Motor neuron (in vitro differentiated cells): ENCODE results near the gene FOLH1. TPM values are rescaled to one million over a fixed set of nuclear protein-coding genes. Genes with fewer than 3 reads are reported as not detected.
A peak's percentile ranks its signal among the peaks of the same experiment; 100 is the strongest.
"Not testable (repeated sequence)": the region's sequence is repeated elsewhere in the genome, so short reads cannot be mapped to it uniquely, and the experiment has no call there.

ENCODE experiments used
- ATAC-seq, 8 experiments: fragments of 200-7000 bp; cut with Tn5 transposase; replicated peaks in 6 of 8; 2 replicates each; pipeline ENCODE4 v1.8.0; 2021; ENCODE audit warnings: mild to moderate bottlenecking in 8 of 8, moderate library complexity in 8 of 8
- H3K27ac ChIP-seq, 2 donors: fragments of 250-450 bp; sonication (Bioruptor Pico); 2 replicates each; pipeline ENCODE4 v1.9.0; 2021; ENCODE audit warnings: antibody characterized with exemption in 2 of 2, mild to moderate bottlenecking in 2 of 2, moderate library complexity in 1 of 2
- H3K4me1 ChIP-seq, 2 donors: fragments of 250-450 bp; sonication (Bioruptor Pico); replicated peaks in 1 of 2; 2 replicates each; pipeline ENCODE4 v1.6.1; 2021; ENCODE audit warnings: antibody characterized with exemption in 2 of 2, mild to moderate bottlenecking in 2 of 2, moderate library complexity in 1 of 2
- H3K4me3 ChIP-seq, 5 donors: fragments of 250-450 bp; sonication (Bioruptor Pico); 2 replicates each; pipeline ENCODE4 v1.9.0; 2021; ENCODE audit warnings: antibody characterized with exemption in 5 of 5, mild to moderate bottlenecking in 5 of 5, moderate library complexity in 4 of 5
- WGBS, 10 experiments: fragments of 450-650 bp; shearing (Covaris generic); methylation state at CpG; one replicate each; pipeline ENCODE4 v1.0.0; 2022; 5-methylcytosine and 5-hydroxymethylcytosine counted together
- in situ Hi-C, 9 experiments: fragments of 400-800 bp; cut with MboI; loops; one replicate each; pipeline ENCODE4 v1.15.0; 2021; ENCODE audit warnings: low sequenced_read_pairs in 9 of 9, low pct_unique_long_range_greater_than_20kb in 2 of 9; ENCODE audit not compliant: unreplicated experiment in 9 of 9
- total RNA-seq, 8 experiments: library from RNA; unstranded; fragments of 300-600 nt; gene quantifications; 2 replicates each; pipeline versions ENCODE4 v1.2.3 to v1.2.4, GENCODE V29; 2022

Gene FOLH1
- 10 to 100 TPM in 1 of 8 experiments, 1 to 10 TPM in 6, under 1 TPM in 1; 0.97 to 28.1 (median 2.4) TPM for total RNA-seq

- peak within 1 kb of the TSS; percentile 15 to 44 (median 39) for H3K4me3 ChIP-seq
- ATAC-seq = peak in 6 of 8 experiments; percentile 73 to 96 (median 92)
- in situ Hi-C loops = no loop called here
- H3K4me1 ChIP-seq = peaks cover 0 to 9% of the 10 kb centered on the region in 2 donors
- WGBS, 10 experiments = 3 to 64% (median 20%) methylated on average over 2 to 24 of the region's 48 CpGs; no CpG with 5 or more reads in 3 of the 10 experiments
- H3K27ac ChIP-seq = peak within 1 kb of the TSS in 1 of 2 donors; percentile 72
Observed at GRCh38 chr11:49208006-49208721, at the start of gene FOLH1. FOLH1 (minus strand) TSS chr11:49208602; CDS start chr11:49208409, 193 bp downstream.

- H3K4me3 ChIP-seq, in situ Hi-C loops, H3K4me1 ChIP-seq, H3K27ac ChIP-seq: not testable (repeated sequence)
- peak in 5 of 8 experiments; percentile 64 to 82 (median 73) for ATAC-seq
- 0 to 40% (median 20%) methylated on average over 1 to 2 of the region's 2 CpGs; no CpG with 5 or more reads in 2 of the 10 experiments for WGBS, 10 experiments
Observed at GRCh38 chr11:49255148-49255547, 46.7 kb upstream of the FOLH1 start.

- H3K27ac ChIP-seq, H3K4me1 ChIP-seq, H3K4me3 ChIP-seq, in situ Hi-C loops: not testable (repeated sequence)
- ATAC-seq = peak in 6 of 8 experiments; percentile 25 to 71 (median 46)
- WGBS, 10 experiments = 0 to 83% methylated on average over 1 to 3 of the region's 5 CpGs; no CpG with 5 or more reads in 8 of the 10 experiments
Observed at GRCh38 chr11:49251212-49251611, 42.8 kb upstream of the FOLH1 start.

- WGBS, 10 experiments = 33 to 80% (median 70%) methylated on average over 1 to 4 of the region's 5 CpGs; no CpG with 5 or more reads in 5 of the 10 experiments
- peak; percentile 44 to 91 (median 70) for ATAC-seq
- in situ Hi-C loops, H3K4me3 ChIP-seq, H3K27ac ChIP-seq, H3K4me1 ChIP-seq: not testable (repeated sequence)
Observed at GRCh38 chr11:49250398-49251115, 42.2 kb upstream of the FOLH1 start.

GRCh38 chr11:49249363-49249762, 41.0 kb upstream of the FOLH1 start:
- in situ Hi-C loops, H3K4me1 ChIP-seq, H3K4me3 ChIP-seq, H3K27ac ChIP-seq: not testable (repeated sequence)
- ATAC-seq = peak in 3 of 8 experiments; percentile 50 to 59 (median 56)
- WGBS, 10 experiments = 17 to 93% (median 47%) methylated on average over 1 to 3 of the region's 3 CpGs; no CpG with 5 or more reads in 3 of the 10 experiments

GRCh38 chr11:49233685-49234084, 25.3 kb upstream of the FOLH1 start:
- peak in 1 of 8 experiments; percentile 71 for ATAC-seq
- H3K27ac ChIP-seq, H3K4me3 ChIP-seq, H3K4me1 ChIP-seq, in situ Hi-C loops: not testable (repeated sequence)
- WGBS, 10 experiments = 0 to 100% (median 60%) methylated on average over 2 to 4 of the region's 4 CpGs; no CpG with 5 or more reads in 1 of the 10 experiments

- 0 to 96% (median 60%) methylated on average over 1 to 4 of the region's 5 CpGs; no CpG with 5 or more reads in 1 of the 10 experiments for WGBS, 10 experiments
- H3K4me3 ChIP-seq, in situ Hi-C loops, ATAC-seq, H3K4me1 ChIP-seq, H3K27ac ChIP-seq: not testable (repeated sequence)
Observed at GRCh38 chr11:49233019-49233418, 24.6 kb upstream of the FOLH1 start.

- ATAC-seq, H3K4me1 ChIP-seq, H3K27ac ChIP-seq, in situ Hi-C loops, H3K4me3 ChIP-seq: not testable (repeated sequence)
- 0 to 100% (median 76%) methylated on average over 1 to 3 of the region's 3 CpGs; no CpG with 5 or more reads in 1 of the 10 experiments for WGBS, 10 experiments
Observed at GRCh38 chr11:49231725-49232124, 23.3 kb upstream of the FOLH1 start.

GRCh38 chr11:49230534-49230933, 22.1 kb upstream of the FOLH1 start:
- H3K4me3 ChIP-seq, H3K27ac ChIP-seq, H3K4me1 ChIP-seq, in situ Hi-C loops: not testable (repeated sequence)
- WGBS, 10 experiments = 67 to 100% methylated on average over 1 of the region's 1 CpG; no CpG with 5 or more reads in 8 of the 10 experiments
- peak in 5 of 8 experiments; percentile 14 to 68 (median 49) for ATAC-seq

- H3K4me3 ChIP-seq, in situ Hi-C loops, H3K27ac ChIP-seq, H3K4me1 ChIP-seq: not testable (repeated sequence)
- ATAC-seq = peak in 4 of 8 experiments; percentile 25 to 68 (median 58)
- 0 to 87% (median 67%) methylated on average over 2 to 3 of the region's 3 CpGs; no CpG with 5 or more reads in 1 of the 10 experiments for WGBS, 10 experiments
Observed at GRCh38 chr11:49230001-49230400, 21.6 kb upstream of the FOLH1 start.

- H3K4me3 ChIP-seq, H3K27ac ChIP-seq, in situ Hi-C loops, H3K4me1 ChIP-seq: not testable (repeated sequence)
- 29 to 100% (median 64%) methylated on average over 1 to 2 of the region's 2 CpGs; no CpG with 5 or more reads in 3 of the 10 experiments for WGBS, 10 experiments
- peak in 4 of 8 experiments; percentile 13 to 64 (median 50) for ATAC-seq
Observed at GRCh38 chr11:49229136-49229535, 20.7 kb upstream of the FOLH1 start.

GRCh38 chr11:49225255-49225785, 16.9 kb upstream of the FOLH1 start:
- H3K4me3 ChIP-seq, H3K4me1 ChIP-seq, in situ Hi-C loops, H3K27ac ChIP-seq: not testable (repeated sequence)
- peak in 3 of 8 experiments; percentile 37 to 60 (median 53) for ATAC-seq
- 0 to 41% (median 19%) methylated on average over 2 to 8 of the region's 8 CpGs; no CpG with 5 or more reads in 1 of the 10 experiments for WGBS, 10 experiments

- Histone ChIP-seq H3K4me1 (peaks cover 0 to 2% of the 10 kb centered on the region in 2 donors), H3K4me3 (no peak overlapping the region), H3K27ac (no peak overlapping the region)
- no peak for ATAC-seq
- WGBS, 10 experiments = 27 to 95% (median 78%) methylated on average over 2 to 5 of the region's 5 CpGs
- in situ Hi-C loops = no loop called here
Observed at GRCh38 chr11:49221112-49221511, 12.7 kb upstream of the FOLH1 start.
